Central memory CD8-positive, alpha-beta T cell (primary cell): ENCODE data around the gene E2F3.
A peak's percentile ranks its signal among the peaks of the same experiment; 100 is the strongest.

Experiments
- ATAC-seq: fragments of 150-1000 bp; cut with Tn5 transposase; replicated peaks from 2 replicates; pipeline ENCODE4 v1.10.0; 2022; ENCODE audit warnings: mild to moderate bottlenecking, moderate FRiP score, moderate number of reproducible peaks; ENCODE audit not compliant: poor library complexity, severe bottlenecking; ENCODE audit errors: extremely low read depth
- DNase-seq, 2 donors: peaks; one replicate each; pipeline ENCODE4 v3.0.0; 2021; ENCODE audit warnings: low spot score in 2 of 2
- H3K27ac Mint-ChIP-seq: one replicate; pipeline ENCODE4 v1.8.0; 2022; ENCODE audit warnings: low read depth, mild to moderate bottlenecking, moderate library complexity, mixed read lengths
- H3K27me3 Mint-ChIP-seq: one replicate; pipeline ENCODE4 v1.8.0; 2022; ENCODE audit warnings: mixed read lengths
- H3K36me3 Mint-ChIP-seq: one replicate; pipeline ENCODE4 v1.8.0; 2022; ENCODE audit warnings: mild to moderate bottlenecking, moderate library complexity, mixed read lengths; ENCODE audit not compliant: insufficient read depth
- H3K4me1 Mint-ChIP-seq: one replicate; pipeline ENCODE4 v1.8.0; 2022; ENCODE audit warnings: mixed read lengths
- H3K4me3 Mint-ChIP-seq: one replicate; pipeline ENCODE4 v1.8.0; 2022; ENCODE audit warnings: mild to moderate bottlenecking, moderate library complexity, mixed read lengths
- H3K9me3 Mint-ChIP-seq: one replicate; pipeline ENCODE4 v1.8.0; 2022; ENCODE audit warnings: mixed read lengths

The E2F3 gene

DNA sequence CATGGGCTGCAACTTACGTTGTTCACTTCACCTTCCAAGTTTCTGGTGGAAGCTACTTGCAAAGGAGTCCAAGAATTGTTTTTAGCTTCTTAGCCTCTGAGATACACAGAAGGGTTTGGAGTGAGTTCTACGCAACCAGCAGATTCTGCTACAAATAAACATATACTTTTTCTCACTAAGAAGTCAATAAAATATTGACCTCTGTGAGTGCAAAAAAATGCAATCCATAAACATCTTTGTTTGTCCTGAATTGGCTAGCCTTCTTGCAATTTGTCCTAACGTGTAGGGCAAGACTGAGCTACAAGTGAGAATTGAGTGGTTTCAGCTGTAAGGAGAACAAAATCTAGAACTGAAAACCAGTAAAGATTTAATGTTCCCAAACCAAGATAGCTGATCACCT, 26.2 kb upstream of the E2F3 start:
- peaks cover 30% of the 10 kb centered on the region for H3K4me1 Mint-ChIP-seq
- DNase-seq (no peak), ATAC-seq (no peak)
- H3K27ac Mint-ChIP-seq = no peak overlapping the region
- peaks cover under 1% of the 10 kb centered on the region for H3K36me3 Mint-ChIP-seq
- no peak overlapping the region for H3K4me3 Mint-ChIP-seq
- peaks cover 5% of the 10 kb centered on the region for H3K9me3 Mint-ChIP-seq
- no peaks in the 10 kb centered on the region for H3K27me3 Mint-ChIP-seq

- no peaks in the 10 kb centered on the region for H3K9me3 Mint-ChIP-seq
- no peak overlapping the region for H3K27ac Mint-ChIP-seq
- DNase-seq (no peak), ATAC-seq (peak; percentile 64)
- H3K36me3 Mint-ChIP-seq = no peaks in the 10 kb centered on the region
- H3K4me1 Mint-ChIP-seq = peaks cover 12% of the 10 kb centered on the region
- no peaks in the 10 kb centered on the region for H3K27me3 Mint-ChIP-seq
- H3K4me3 Mint-ChIP-seq = no peak overlapping the region
Measured at GRCh38 chr6:20377623-20378265, 23.9 kb upstream of the E2F3 start.

DNA sequence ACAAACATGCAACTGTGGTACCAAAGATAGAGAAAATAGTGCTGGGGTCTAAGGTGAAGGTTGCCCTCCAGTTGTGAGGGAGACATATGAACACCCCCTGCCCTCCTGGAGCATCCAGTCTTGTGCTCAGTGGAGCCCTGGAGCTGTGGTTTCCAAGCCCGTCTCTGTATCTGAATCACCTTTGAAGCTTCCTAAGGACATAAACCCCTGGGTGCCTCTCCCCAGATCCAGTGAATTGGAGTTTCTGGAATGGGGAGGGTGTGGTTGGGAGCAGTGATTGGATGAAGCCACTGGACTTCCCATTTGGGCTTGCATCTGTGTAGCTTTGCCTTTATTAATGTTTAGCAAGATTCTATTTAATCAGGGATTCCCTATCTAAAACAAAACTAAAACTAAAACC, 22.4 kb upstream of the E2F3 start:
- no peak for DNase-seq
- Mint-ChIP-seq H3K27me3 (no peaks in the 10 kb centered on the region), H3K27ac (no peak overlapping the region), H3K4me3 (no peak overlapping the region), H3K9me3 (no peaks in the 10 kb centered on the region), H3K4me1 (peaks cover 12% of the 10 kb centered on the region), H3K36me3 (no peaks in the 10 kb centered on the region)
- no peak for ATAC-seq

GRCh38 chr6:20386218-20386617, 15.5 kb upstream of the E2F3 start:
- no peak for DNase-seq
- Mint-ChIP-seq H3K27ac (no peak overlapping the region), H3K36me3 (peaks cover 2% of the 10 kb centered on the region), H3K9me3 (no peaks in the 10 kb centered on the region), H3K4me3 (no peak overlapping the region), H3K27me3 (no peaks in the 10 kb centered on the region), H3K4me1 (no peaks in the 10 kb centered on the region)
- ATAC-seq = no peak

- no peaks in the 10 kb centered on the region for H3K4me1 Mint-ChIP-seq
- DNase-seq = no peak
- H3K27ac Mint-ChIP-seq = no peak overlapping the region
- no peak overlapping the region for H3K4me3 Mint-ChIP-seq
- H3K9me3 Mint-ChIP-seq = no peaks in the 10 kb centered on the region
- ATAC-seq = no peak
- H3K27me3 Mint-ChIP-seq = no peaks in the 10 kb centered on the region
- peaks cover 2% of the 10 kb centered on the region for H3K36me3 Mint-ChIP-seq
Measured at GRCh38 chr6:20389066-20389465, 12.6 kb upstream of the E2F3 start.

DNA sequence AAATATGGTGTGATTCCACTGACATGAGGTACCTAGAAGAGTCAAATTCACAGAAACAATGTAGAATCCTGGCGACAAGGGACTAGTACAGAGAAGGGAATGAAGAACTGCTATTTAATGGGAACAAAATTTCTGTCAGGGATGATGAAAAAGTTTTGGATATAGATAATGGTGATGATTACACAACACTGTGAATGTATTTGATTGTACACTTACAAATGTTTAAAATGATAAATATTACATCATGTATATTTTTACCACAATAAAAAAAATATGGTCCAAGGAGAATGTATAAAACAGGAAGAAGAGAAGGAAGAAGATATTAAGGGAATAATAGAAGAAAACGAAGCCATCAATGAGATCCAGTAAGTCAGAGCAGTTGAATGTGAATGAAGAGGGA, 8.4 kb upstream of the E2F3 start:
- Mint-ChIP-seq H3K27ac (no peak overlapping the region), H3K4me3 (no peak overlapping the region), H3K9me3 (no peaks in the 10 kb centered on the region), H3K4me1 (peaks cover 4% of the 10 kb centered on the region), H3K27me3 (no peaks in the 10 kb centered on the region), H3K36me3 (no peaks in the 10 kb centered on the region)
- DNase-seq (no peak), ATAC-seq (no peak)

- H3K36me3 Mint-ChIP-seq = peaks cover 16% of the 10 kb centered on the region
- H3K27me3 Mint-ChIP-seq = no peaks in the 10 kb centered on the region
- H3K4me3 Mint-ChIP-seq = peak overlapping the region; percentile 86
- DNase-seq (no peak), ATAC-seq (no peak)
- H3K27ac Mint-ChIP-seq = no peak overlapping the region
- peaks cover 34% of the 10 kb centered on the region for H3K4me1 Mint-ChIP-seq
- H3K9me3 Mint-ChIP-seq = no peaks in the 10 kb centered on the region
Measured at GRCh38 chr6:20399518-20399917, 2.2 kb upstream of the E2F3 start.

- peak overlapping the region; percentile 81 for H3K27ac Mint-ChIP-seq
- ATAC-seq (no peak), DNase-seq (peak in 1 of 2 donors; percentile 21)
- H3K9me3 Mint-ChIP-seq = no peaks in the 10 kb centered on the region
- peak overlapping the region; percentile 86 for H3K4me3 Mint-ChIP-seq
- peaks cover 19% of the 10 kb centered on the region for H3K36me3 Mint-ChIP-seq
- peaks cover 39% of the 10 kb centered on the region for H3K4me1 Mint-ChIP-seq
- no peaks in the 10 kb centered on the region for H3K27me3 Mint-ChIP-seq
Measured at GRCh38 chr6:20400456-20401204, 1.0 kb upstream of the E2F3 start.

DNA sequence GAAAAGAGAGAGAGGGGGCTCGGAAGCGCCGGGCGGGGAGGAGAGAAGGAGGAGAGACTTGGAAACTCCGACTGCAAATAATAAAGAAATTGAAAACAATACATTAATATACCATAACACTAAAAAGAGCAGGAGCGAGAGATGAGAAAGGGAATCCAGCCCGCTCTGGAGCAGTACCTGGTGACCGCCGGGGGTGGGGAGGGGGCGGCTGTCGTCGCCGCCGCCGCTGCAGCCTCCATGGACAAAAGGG, 338 bp downstream of the E2F3 start:
- Mint-ChIP-seq H3K9me3 (no peaks in the 10 kb centered on the region), H3K27me3 (no peaks in the 10 kb centered on the region), H3K4me3 (peak overlapping the region; percentile 86), H3K4me1 (peaks cover 50% of the 10 kb centered on the region), H3K36me3 (peaks cover 19% of the 10 kb centered on the region), H3K27ac (peak overlapping the region; percentile 81)
- DNase-seq = peak in 1 of 2 donors; percentile 23
- no peak for ATAC-seq

- no peaks in the 10 kb centered on the region for H3K27me3 Mint-ChIP-seq
- H3K4me1 Mint-ChIP-seq = peaks cover 55% of the 10 kb centered on the region
- DNase-seq (peak; percentile 26 to 33), ATAC-seq (no peak)
- peak overlapping the region; percentile 81 for H3K27ac Mint-ChIP-seq
- H3K9me3 Mint-ChIP-seq = no peaks in the 10 kb centered on the region
- H3K36me3 Mint-ChIP-seq = peaks cover 19% of the 10 kb centered on the region
- H3K4me3 Mint-ChIP-seq = peak overlapping the region; percentile 86
Measured at GRCh38 chr6:20402342-20403069, 827 bp downstream of the E2F3 start.

GRCh38 chr6:20403070-20403765, 1.5 kb downstream of the E2F3 start:
- peaks cover 19% of the 10 kb centered on the region for H3K36me3 Mint-ChIP-seq
- peak; percentile 37 for ATAC-seq
- peak overlapping the region; percentile 86 for H3K4me3 Mint-ChIP-seq
- H3K27ac Mint-ChIP-seq = peak overlapping the region; percentile 93
- no peaks in the 10 kb centered on the region for H3K27me3 Mint-ChIP-seq
- H3K4me1 Mint-ChIP-seq = peaks cover 58% of the 10 kb centered on the region
- DNase-seq = peak; percentile 63 to 76
- H3K9me3 Mint-ChIP-seq = no peaks in the 10 kb centered on the region

- DNase-seq = peak; percentile 38 to 56
- ATAC-seq = peak; percentile 17
- peaks cover 60% of the 10 kb centered on the region for H3K4me1 Mint-ChIP-seq
- peak overlapping the region; percentile 93 for H3K27ac Mint-ChIP-seq
- H3K36me3 Mint-ChIP-seq = peaks cover 19% of the 10 kb centered on the region
- H3K9me3 Mint-ChIP-seq = no peaks in the 10 kb centered on the region
- peak overlapping the region; percentile 86 for H3K4me3 Mint-ChIP-seq
- H3K27me3 Mint-ChIP-seq = no peaks in the 10 kb centered on the region
Measured at GRCh38 chr6:20403766-20404640, 2.3 kb downstream of the E2F3 start.
